ENCODE measurements around the gene TMX4. TPM values are rescaled to one million over a fixed set of nuclear protein-coding genes. Genes with fewer than 3 reads are reported as not detected.

TMX4 gene
- total RNA-seq, 2 experiments from 2014 or later, result 31.9 to 34.6 TPM

GRCh38 chr20:8021541-8022269 is 2.1 kb upstream of the TMX4 start:
- ChIA-PET CTCF (interaction anchor here (0.9 kb wide), 1 partner anchor 13 kb away, joined by 3 read pairs; no protein-coding TSS in a partner anchor), POLR2A (no interaction called here)

GRCh38 chr20:8020314-8021079 is 936 bp upstream of the TMX4 start:
- ChIA-PET POLR2A (no interaction called here), CTCF (interaction anchor here (0.7 to 0.8 kb wide), 2 partner anchors 20 to 26 kb away, joined by 3 read pairs; no protein-coding TSS in a partner anchor)

- CTCF ChIA-PET, result interaction anchor here (0.7 kb wide), 1 partner anchor 19 kb away, joined by 3 read pairs; no protein-coding TSS in a partner anchor
- POLR2A ChIA-PET, result no interaction called here
These were observed 362 bp upstream of the TMX4 start for GRCh38 chr20:8019998-8020247.

- ChIA-PET CTCF (no interaction called here), POLR2A (no interaction called here)
These were observed 659 bp downstream of the TMX4 start for GRCh38 chr20:8018958-8019245.

GRCh38 chr20:8012724-8013123 is 6.8 kb downstream of the TMX4 start:
- POLR2A ChIA-PET, result no interaction called here

GRCh38 chr20:8008733-8009132 is 10.8 kb downstream of the TMX4 start:
- ChIA-PET POLR2A (no interaction called here), CTCF (no interaction called here)

More at GRCh38 chr20:8012724-8013123, 6.8 kb downstream of the TMX4 start:
- CTCF ChIA-PET, result no interaction called here

- ChIA-PET CTCF (no interaction called here), POLR2A (no interaction called here)
These were observed 12.1 kb downstream of the TMX4 start for GRCh38 chr20:8007490-8007889.

- ChIA-PET POLR2A (no interaction called here), CTCF (no interaction called here)
These were observed 13.8 kb downstream of the TMX4 start for GRCh38 chr20:8005575-8006366.

- ChIA-PET POLR2A (no interaction called here), CTCF (no interaction called here)
These were observed 14.5 kb downstream of the TMX4 start for GRCh38 chr20:8005033-8005432.

- POLR2A ChIA-PET, result no interaction called here
- CTCF ChIA-PET, result no interaction called here
These were observed 17.5 kb downstream of the TMX4 start for GRCh38 chr20:8002056-8002455.

- CTCF ChIA-PET, result interaction anchor here (1.2 kb wide), 1 partner anchor 19 kb away, joined by 3 read pairs; the partner anchor contains the start of gene TMX4
- POLR2A ChIA-PET, result no interaction called here
These were observed 18.8 kb downstream of the TMX4 start for GRCh38 chr20:8000796-8001195.

- POLR2A ChIA-PET, result no interaction called here
- CTCF ChIA-PET, result no interaction called here
These were observed 22.7 kb downstream of the TMX4 start for GRCh38 chr20:7996898-7997297.

GRCh38 chr20:7994809-7995208 is 24.8 kb downstream of the TMX4 start:
- POLR2A ChIA-PET, result no interaction called here
- CTCF ChIA-PET, result interaction anchor here (0.6 kb wide), 1 partner anchor 33 kb away, joined by 3 read pairs; no protein-coding TSS in a partner anchor

GRCh38 chr20:7993703-7994102 is 25.9 kb downstream of the TMX4 start:
- POLR2A ChIA-PET, result no interaction called here
- CTCF ChIA-PET, result no interaction called here

- ChIA-PET CTCF (no interaction called here), POLR2A (no interaction called here)
These were observed 26.3 kb downstream of the TMX4 start for GRCh38 chr20:7993238-7993637.

- POLR2A ChIA-PET, result no interaction called here
- CTCF ChIA-PET, result no interaction called here
These were observed 29.2 kb downstream of the TMX4 start for GRCh38 chr20:7990385-7990784.

- CTCF ChIA-PET, result no interaction called here
These were observed 30.2 kb downstream of the TMX4 start for GRCh38 chr20:7989379-7989778.

GRCh38 chr20:7985916-7986315 is 33.6 kb downstream of the TMX4 start:
- POLR2A ChIA-PET, result no interaction called here
- CTCF ChIA-PET, result no interaction called here

More at GRCh38 chr20:7989379-7989778, 30.2 kb downstream of the TMX4 start:
- POLR2A ChIA-PET, result no interaction called here

- POLR2A ChIA-PET, result no interaction called here
- CTCF ChIA-PET, result no interaction called here
These were observed 35.4 kb downstream of the TMX4 start for GRCh38 chr20:7984192-7984591.

GRCh38 chr20:7981374-7981773 is 38.2 kb downstream of the TMX4 start:
- CTCF ChIA-PET, result interaction anchor here (1.2 to 2.2 kb wide), 2 partner anchors 62 to 741 kb away, joined by 3 to 6 read pairs; no protein-coding TSS in a partner anchor

More at GRCh38 chr20:7981374-7981773, 38.2 kb downstream of the TMX4 start:
- POLR2A ChIA-PET, result no interaction called here

Measured in activated CD8-positive, alpha-beta memory T cell treated with anti-CD3 and anti-CD28 coated beads for 36 hours (primary cell).